ENCODE results near the gene NAB1. TPM values are rescaled to one million over a fixed set of nuclear protein-coding genes. Genes with fewer than 3 reads are reported as not detected.

The NAB1 gene
- total and polyA plus RNA-seq, 2 donors (not counting 3 experiments of a cell fraction or from before 2014, with no cell fraction given) = 7.5 to 36.1 TPM

- no peaks in the 10 kb centered on the region for H4K20me1 ChIP-seq (replicated peaks; ENCODE audit: control insufficient read depth, extremely low read depth, insufficient read depth, low read length)
- H3K9me3 ChIP-seq (replicated peaks; ENCODE audit: control insufficient read depth, insufficient read depth, low read length) = no peaks in the 10 kb centered on the region
- no peak overlapping the region for H2AFZ ChIP-seq (ENCODE audit: low read depth, low read length)
- no peaks in the 10 kb centered on the region for H3K36me3 ChIP-seq (ENCODE audit: control insufficient read depth in 2 of 2, extremely low read depth in 1 of 2, insufficient read depth in 2 of 2, low read length in 2 of 2)
- TF ChIP-seq JUN (IDR thresholded peaks at IDR 0.05; ENCODE audit: borderline replicate concordance, insufficient read depth, insufficient read length, low read depth) = no peak
- TF ChIP-seq POLR2A (IDR thresholded peaks at IDR 0.05; ENCODE audit: low read depth, low read length) = no peak
- TF ChIP-seq MAX (IDR thresholded peaks at IDR 0.05; ENCODE audit: insufficient read depth, insufficient read length) = no peak
- no peak for TF ChIP-seq GATA2 (IDR thresholded peaks at IDR 0.05; ENCODE audit: insufficient read depth, insufficient read length, low read depth, low read length)
- TF ChIP-seq MYC (IDR thresholded peaks at IDR 0.05; ENCODE audit: low read depth, low read length) = no peak
- no peak for TF ChIP-seq CTCF (IDR thresholded peaks at IDR 0.05; ENCODE audit: extremely low read depth in 1 of 2, insufficient read depth in 1 of 2, low read depth in 1 of 2, low read length in 2 of 2)
- TF ChIP-seq POLR2AphosphoS5 (IDR thresholded peaks at IDR 0.05; ENCODE audit: insufficient read depth, low read depth, low read length) = no peak
- TF ChIP-seq FOS (IDR thresholded peaks at IDR 0.05; ENCODE audit: borderline replicate concordance, insufficient read depth, low read length) = no peak
- no peak for TF ChIP-seq EZH2 (IDR thresholded peaks at IDR 0.05; ENCODE audit: borderline replicate concordance, low read depth, low read length, severe bottlenecking)
- POLR2A ChIA-PET = no interaction called here
- no TSS peak for BruUV-seq (replicated peaks)
- DNase-seq (ENCODE audit: low read depth, low spot score) (no peak), FAIRE-seq (no peak)
- H3K27ac ChIP-seq (ENCODE audit: insufficient read depth, low read depth, low read length) = no peak overlapping the region
- no peak overlapping the region for H3K4me3 ChIP-seq (replicated peaks in 1 of 3; ENCODE audit: insufficient read depth in 1 of 3, low read depth in 1 of 3, low read length in 3 of 3)
- intact Hi-C loops (cut with micrococcal nuclease) (no loop called here), dilution Hi-C loops (cut with MboI; ENCODE audit: extremely low pct_ligation_motif_present, low sequenced_read_pairs) (no loop called here)
- H3K79me2 ChIP-seq (ENCODE audit: control insufficient read depth, insufficient read depth, low read length) = no peaks in the 10 kb centered on the region
- H3K27me3 ChIP-seq (ENCODE audit: control insufficient read depth in 2 of 2, insufficient read depth in 2 of 2, low read length in 2 of 2) = no peaks in the 10 kb centered on the region
- H3K4me1 ChIP-seq (ENCODE audit: control insufficient read depth, extremely low read depth, insufficient read depth, low read length) = no peaks in the 10 kb centered on the region
- H3K4me2 ChIP-seq (ENCODE audit: insufficient read depth, low read length) = no peak overlapping the region
- no peaks in the 10 kb centered on the region for H3K9me1 ChIP-seq (replicated peaks; ENCODE audit: control insufficient read depth, extremely low read depth, insufficient read depth, low read length)
- CTCF ChIA-PET = interaction anchor here (1.0 to 1.1 kb wide), 2 partner anchors 14 to 18 kb away, joined by 3 read pairs; no protein-coding TSS in a partner anchor
- H3K9ac ChIP-seq (replicated peaks; ENCODE audit: extremely low read depth, insufficient read depth, low read length) = no peak overlapping the region
These were observed 48.0 kb downstream of the NAB1 start for GRCh38 chr2:190696792-190697398.

All from endothelial cell of umbilical vein (primary cell).